Neural cell (in vitro differentiated cells): ENCODE data around the gene MRNIP. TPM values are rescaled to one million over a fixed set of nuclear protein-coding genes. Genes with fewer than 3 reads are reported as not detected.

ENCODE experiments used
- H2AFZ ChIP-seq: fragments of 200-600, 300-800 bp; sonication (generic), shearing (Covaris generic); 2 replicates; pipeline ENCODE4 v1.6.0; 2014; ENCODE audit warnings: low read depth, mild to moderate bottlenecking, antibody characterized with exemption, low read length, moderate library complexity
- H3F3A ChIP-seq: fragments of 200-600 bp; shearing (Covaris generic); 2 replicates; pipeline ENCODE4 v1.6.1; 2016; ENCODE audit warnings: mild to moderate bottlenecking, moderate library complexity, mixed read lengths, antibody characterized with exemption, low read length; ENCODE audit not compliant: insufficient read depth, poor library complexity, severe bottlenecking
- H3K27ac ChIP-seq: fragments of 200-600, 300-800 bp; sonication (generic), shearing (Covaris generic); 2 replicates; pipeline ENCODE4 v1.5.1; 2014; ENCODE audit warnings: mild to moderate bottlenecking, low read length, moderate library complexity
- H3K27me3 ChIP-seq: fragments of 300-800, 200-600 bp; sonication (generic), shearing (Covaris generic); 2 replicates; pipeline ENCODE4 v1.6.0; 2014; ENCODE audit warnings: mild to moderate bottlenecking, low read depth, low read length, moderate library complexity; ENCODE audit not compliant: insufficient read depth
- H3K36me3 ChIP-seq: fragments of 300-800, 200-600 bp; sonication (generic), shearing (Covaris generic); 2 replicates; pipeline ENCODE4 v1.5.1; 2014; ENCODE audit warnings: mild to moderate bottlenecking, antibody characterized with exemption, low read length, moderate library complexity; ENCODE audit not compliant: insufficient read depth
- H3K4me2 ChIP-seq: fragments of 300-800, 200-600 bp; sonication (generic), shearing (Covaris generic); 2 replicates; pipeline ENCODE4 v1.6.0; 2014; ENCODE audit warnings: mild to moderate bottlenecking, low read length
- H3K4me3 ChIP-seq: fragments of 300-800, 200-600 bp; sonication (generic), shearing (Covaris generic); 2 replicates; pipeline ENCODE4 v1.5.1; 2014; ENCODE audit warnings: mild to moderate bottlenecking, low read length, moderate library complexity
- H3K79me2 ChIP-seq: fragments of 200-600 bp; shearing (Covaris generic); replicated peaks from 2 replicates; pipeline ENCODE4 v1.6.0; 2014; ENCODE audit warnings: mild to moderate bottlenecking, low read length, moderate library complexity; ENCODE audit not compliant: insufficient read depth
- H3K9ac ChIP-seq: fragments of 300-800, 200-600 bp; sonication (generic), shearing (Covaris generic); 2 replicates; pipeline ENCODE4 v1.6.1; 2016; ENCODE audit warnings: mild to moderate bottlenecking, low read length, mixed read lengths
- H3K9me2 ChIP-seq: fragments of 200-600 bp; shearing (Covaris generic); 2 replicates; pipeline ENCODE4 v1.6.1; 2016; ENCODE audit warnings: mild to moderate bottlenecking, low read length, mixed read lengths; ENCODE audit not compliant: insufficient read depth
- H3K9me3 ChIP-seq: fragments of 200-600, 300-800 bp; sonication (generic), shearing (Covaris generic); 2 replicates; pipeline ENCODE4 v1.6.1; 2016; ENCODE audit warnings: mild to moderate bottlenecking, mixed run types, low read length, moderate library complexity, mixed read lengths
- H4K20me1 ChIP-seq: fragments of 200-600 bp; shearing (Covaris generic); 2 replicates; pipeline ENCODE4 v1.6.1; 2016; ENCODE audit warnings: mild to moderate bottlenecking, mixed run types; ENCODE audit not compliant: insufficient read depth
- EP300 ChIP-seq: fragments of 450-650 bp; conservative IDR thresholded peaks from 2 replicates; pipeline ENCODE4 v1.6.1; 2014; ENCODE audit warnings: antibody characterized with exemption, mild to moderate bottlenecking, moderate library complexity; ENCODE audit not compliant: poor library complexity, severe bottlenecking
- EZH2 ChIP-seq: fragments of 200-600, 300-800 bp; shearing (Covaris generic), sonication (generic); IDR thresholded peaks from 2 replicates; pipeline ENCODE4 v1.6.1; 2014; ENCODE audit warnings: antibody characterized with exemption, low read length, borderline replicate concordance, mild to moderate bottlenecking; ENCODE audit not compliant: insufficient read depth, poor library complexity, severe bottlenecking
- MXI1 ChIP-seq: fragments of 450-650 bp; conservative IDR thresholded peaks from 2 replicates; pipeline ENCODE4 v1.6.1; 2014; ENCODE audit warnings: antibody characterized with exemption, mild to moderate bottlenecking; ENCODE audit not compliant: poor library complexity, severe bottlenecking
- POLR2AphosphoS5 ChIP-seq: IDR thresholded peaks from 2 replicates; pipeline ENCODE4 v1.6.1; 2012
- RAD21 ChIP-seq: fragments of 450-650 bp; conservative IDR thresholded peaks from 2 replicates; pipeline ENCODE4 v1.6.1; 2014; ENCODE audit warnings: antibody characterized with exemption, mild to moderate bottlenecking, moderate library complexity
- SMC3 ChIP-seq: fragments of 450-650 bp; conservative IDR thresholded peaks from 2 replicates; pipeline ENCODE4 v1.6.1; 2014; ENCODE audit warnings: antibody characterized with exemption, mild to moderate bottlenecking, moderate library complexity; ENCODE audit not compliant: poor library complexity
- TAF1 ChIP-seq: IDR thresholded peaks from 2 replicates; pipeline ENCODE4 v1.6.1; 2012; ENCODE audit warnings: low read depth
- polyA plus RNA-seq: library from polyadenylated mRNA; depleted of rRNA; stranded (reverse); fragments of >200 nt; gene quantifications from 2 replicates; pipeline ENCODE4 v1.2.3, GENCODE V29; 2014
- TF ChIP-seq, protein P1 (sequence below): IDR thresholded peaks from 2 replicates; pipeline ENCODE4 v1.6.1; 2012; ENCODE audit warnings: borderline replicate concordance
- TF ChIP-seq, protein P2 (sequence below): fragments of 450-650 bp; IDR thresholded peaks from 2 replicates; pipeline ENCODE4 v1.5.1; 2014; ENCODE audit warnings: antibody characterized with exemption, mild to moderate bottlenecking, moderate library complexity; ENCODE audit not compliant: poor library complexity, severe bottlenecking

The MRNIP gene
- polyA plus RNA-seq, 1 donor from 2014 or later = 121 TPM

DNA sequence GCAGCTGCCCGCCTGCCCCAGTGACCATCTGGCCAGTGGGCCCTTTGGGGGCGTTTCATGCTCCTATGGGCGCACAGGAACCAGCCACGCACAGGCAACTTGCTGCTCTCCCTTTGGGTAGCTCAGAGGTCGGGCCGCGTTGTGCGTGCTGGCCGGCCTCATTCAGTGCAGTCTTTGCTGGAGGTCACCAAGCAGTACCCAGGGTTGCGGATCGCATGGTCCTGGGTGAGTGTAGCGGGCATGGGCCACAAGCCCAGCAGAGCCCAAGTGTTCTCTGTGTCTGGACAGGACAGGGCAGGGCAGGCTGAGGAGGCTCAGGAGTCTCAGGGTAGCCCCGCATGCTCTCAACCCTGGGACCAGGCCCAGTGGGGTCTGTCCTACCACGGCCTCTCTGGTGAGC lies 9.9 kb upstream of the MRNIP start:
- H4K20me1 ChIP-seq = no peaks in the 10 kb centered on the region
- H3K9me3 ChIP-seq = no peaks in the 10 kb centered on the region
- no peak overlapping the region for H3K9ac ChIP-seq
- H3K27ac ChIP-seq = no peak overlapping the region
- H3K27me3 ChIP-seq = no peaks in the 10 kb centered on the region
- H3K79me2 ChIP-seq = no peaks in the 10 kb centered on the region
- no peak overlapping the region for H3K4me2 ChIP-seq
- H2AFZ ChIP-seq = no peak overlapping the region
- H3K36me3 ChIP-seq = peaks cover 6% of the 10 kb centered on the region
- H3F3A ChIP-seq = no peaks in the 10 kb centered on the region
- H3K4me3 ChIP-seq = no peak overlapping the region
- no peaks in the 10 kb centered on the region for H3K9me2 ChIP-seq
- TF ChIP-seq EP300 = no peak
- TF ChIP-seq EZH2 = no peak
- no peak for TF ChIP-seq MXI1
- no peak for TF ChIP-seq RAD21
- TF ChIP-seq, protein P1, sequence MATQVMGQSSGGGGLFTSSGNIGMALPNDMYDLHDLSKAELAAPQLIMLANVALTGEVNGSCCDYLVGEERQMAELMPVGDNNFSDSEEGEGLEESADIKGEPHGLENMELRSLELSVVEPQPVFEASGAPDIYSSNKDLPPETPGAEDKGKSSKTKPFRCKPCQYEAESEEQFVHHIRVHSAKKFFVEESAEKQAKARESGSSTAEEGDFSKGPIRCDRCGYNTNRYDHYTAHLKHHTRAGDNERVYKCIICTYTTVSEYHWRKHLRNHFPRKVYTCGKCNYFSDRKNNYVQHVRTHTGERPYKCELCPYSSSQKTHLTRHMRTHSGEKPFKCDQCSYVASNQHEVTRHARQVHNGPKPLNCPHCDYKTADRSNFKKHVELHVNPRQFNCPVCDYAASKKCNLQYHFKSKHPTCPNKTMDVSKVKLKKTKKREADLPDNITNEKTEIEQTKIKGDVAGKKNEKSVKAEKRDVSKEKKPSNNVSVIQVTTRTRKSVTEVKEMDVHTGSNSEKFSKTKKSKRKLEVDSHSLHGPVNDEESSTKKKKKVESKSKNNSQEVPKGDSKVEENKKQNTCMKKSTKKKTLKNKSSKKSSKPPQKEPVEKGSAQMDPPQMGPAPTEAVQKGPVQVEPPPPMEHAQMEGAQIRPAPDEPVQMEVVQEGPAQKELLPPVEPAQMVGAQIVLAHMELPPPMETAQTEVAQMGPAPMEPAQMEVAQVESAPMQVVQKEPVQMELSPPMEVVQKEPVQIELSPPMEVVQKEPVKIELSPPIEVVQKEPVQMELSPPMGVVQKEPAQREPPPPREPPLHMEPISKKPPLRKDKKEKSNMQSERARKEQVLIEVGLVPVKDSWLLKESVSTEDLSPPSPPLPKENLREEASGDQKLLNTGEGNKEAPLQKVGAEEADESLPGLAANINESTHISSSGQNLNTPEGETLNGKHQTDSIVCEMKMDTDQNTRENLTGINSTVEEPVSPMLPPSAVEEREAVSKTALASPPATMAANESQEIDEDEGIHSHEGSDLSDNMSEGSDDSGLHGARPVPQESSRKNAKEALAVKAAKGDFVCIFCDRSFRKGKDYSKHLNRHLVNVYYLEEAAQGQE = no peak
- TF ChIP-seq, protein P2, sequence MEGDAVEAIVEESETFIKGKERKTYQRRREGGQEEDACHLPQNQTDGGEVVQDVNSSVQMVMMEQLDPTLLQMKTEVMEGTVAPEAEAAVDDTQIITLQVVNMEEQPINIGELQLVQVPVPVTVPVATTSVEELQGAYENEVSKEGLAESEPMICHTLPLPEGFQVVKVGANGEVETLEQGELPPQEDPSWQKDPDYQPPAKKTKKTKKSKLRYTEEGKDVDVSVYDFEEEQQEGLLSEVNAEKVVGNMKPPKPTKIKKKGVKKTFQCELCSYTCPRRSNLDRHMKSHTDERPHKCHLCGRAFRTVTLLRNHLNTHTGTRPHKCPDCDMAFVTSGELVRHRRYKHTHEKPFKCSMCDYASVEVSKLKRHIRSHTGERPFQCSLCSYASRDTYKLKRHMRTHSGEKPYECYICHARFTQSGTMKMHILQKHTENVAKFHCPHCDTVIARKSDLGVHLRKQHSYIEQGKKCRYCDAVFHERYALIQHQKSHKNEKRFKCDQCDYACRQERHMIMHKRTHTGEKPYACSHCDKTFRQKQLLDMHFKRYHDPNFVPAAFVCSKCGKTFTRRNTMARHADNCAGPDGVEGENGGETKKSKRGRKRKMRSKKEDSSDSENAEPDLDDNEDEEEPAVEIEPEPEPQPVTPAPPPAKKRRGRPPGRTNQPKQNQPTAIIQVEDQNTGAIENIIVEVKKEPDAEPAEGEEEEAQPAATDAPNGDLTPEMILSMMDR = no peak
- no peak for TF ChIP-seq POLR2AphosphoS5
- TF ChIP-seq SMC3 = no peak
- TF ChIP-seq TAF1 = no peak

DNA sequence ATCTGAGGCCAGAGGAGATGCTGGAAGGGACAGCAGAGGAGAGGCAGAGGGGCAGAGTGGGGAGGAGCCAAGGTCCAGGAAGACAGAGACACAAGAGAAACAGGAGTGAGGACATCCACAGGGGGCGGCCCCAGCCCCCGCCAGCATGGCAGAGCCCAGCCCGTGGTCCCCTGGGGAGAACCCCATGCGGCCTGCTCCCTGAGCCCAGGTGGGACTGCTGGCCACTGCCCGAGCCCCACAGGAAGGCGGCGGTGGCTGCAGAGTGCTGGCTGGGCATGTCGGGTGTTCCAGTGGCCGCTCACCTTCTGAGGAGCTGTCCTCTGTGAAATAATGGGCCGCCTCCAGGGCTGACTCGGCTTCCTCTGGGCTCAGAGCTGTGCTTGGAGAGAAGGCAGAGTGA lies 8.9 kb upstream of the MRNIP start:
- Histone ChIP-seq H3K9me3 (no peaks in the 10 kb centered on the region), H3F3A (no peaks in the 10 kb centered on the region), H3K36me3 (peaks cover 6% of the 10 kb centered on the region), H3K9ac (no peak overlapping the region), H3K27me3 (no peaks in the 10 kb centered on the region), H4K20me1 (no peaks in the 10 kb centered on the region), H2AFZ (no peak overlapping the region), H3K79me2 (no peaks in the 10 kb centered on the region), H3K9me2 (no peaks in the 10 kb centered on the region), H3K4me2 (no peak overlapping the region), H3K4me3 (no peak overlapping the region), H3K27ac (no peak overlapping the region)
- TF ChIP-seq EZH2 (no peak), SMC3 (no peak), MXI1 (no peak), TAF1 (no peak), EP300 (no peak), RAD21 (no peak), POLR2AphosphoS5 (no peak)
- TF ChIP-seq, protein P2 = no peak
- TF ChIP-seq, protein P1 = no peak
